Mammary epithelial cell (primary cell): Measurements from ENCODE around the gene FHL1.

Experiments
- CTCF ChIP-seq, 2 donors: IDR thresholded peaks in 1 of 2; conservative IDR thresholded peaks in 1 of 2; 2 replicates each; pipeline ENCODE4 v1.5.1; 2011 to 2012; ENCODE audit warnings: inconsistent platforms in 2 of 2, low read length in 2 of 2, mild to moderate bottlenecking in 2 of 2, control low read depth in 1 of 2, low read depth in 1 of 2; ENCODE audit not compliant: insufficient read depth in 1 of 2; ENCODE audit errors: extremely low read depth in 1 of 2
- EZH2 ChIP-seq: IDR thresholded peaks from 2 replicates; pipeline ENCODE4 v1.6.1; 2012; ENCODE audit warnings: low read length, inconsistent platforms, borderline replicate concordance

- no peak for TF ChIP-seq CTCF (conservative IDR thresholded peaks at IDR 0.05 in 1 of 2, IDR thresholded peaks at IDR 0.05 in 1 of 2; ENCODE audit: extremely low read depth in 1 of 2, insufficient read depth in 1 of 2, low read depth in 1 of 2, low read length in 2 of 2)
- TF ChIP-seq EZH2, result no peak
Observed at GRCh38 chrX:136138939-136139338, 8.4 kb upstream of the FHL1 start.
